Stimulated activated CD4-positive, alpha-beta T cell treated with anti-CD3 and anti-CD28 coated beads, Interleukin-4, amount 100 ng/mL, for 48 hours (primary cell): ENCODE data around the gene VSTM2B.

Experiments used
- DNase-seq, 2 donors: peaks; one replicate each; pipeline ENCODE4 v3.0.0-alpha.2; 2020; ENCODE audit warnings: low read depth in 2 of 2

Gene VSTM2B

GRCh38 chr19:29495901-29496441, 29.8 kb upstream of the VSTM2B start:
- no peak for DNase-seq

GRCh38 chr19:29497241-29497640, 28.6 kb upstream of the VSTM2B start:
- DNase-seq = no peak

GRCh38 chr19:29497686-29498436, 27.9 kb upstream of the VSTM2B start:
- DNase-seq = no peak

- DNase-seq = no peak
These were observed 26.4 kb upstream of the VSTM2B start for GRCh38 chr19:29499261-29499920.

GRCh38 chr19:29499921-29500590, 25.7 kb upstream of the VSTM2B start:
- no peak for DNase-seq

GRCh38 chr19:29501816-29502580, 23.8 kb upstream of the VSTM2B start:
- DNase-seq = no peak

- DNase-seq = no peak
These were observed 23.3 kb upstream of the VSTM2B start for GRCh38 chr19:29502581-29502850.

GRCh38 chr19:29503140-29503758, 22.5 kb upstream of the VSTM2B start:
- no peak for DNase-seq

- DNase-seq = no peak
These were observed 22.0 kb upstream of the VSTM2B start for GRCh38 chr19:29503785-29504184.

- DNase-seq = no peak
These were observed 21.3 kb upstream of the VSTM2B start for GRCh38 chr19:29504454-29504853.

GRCh38 chr19:29505097-29505824, 20.5 kb upstream of the VSTM2B start:
- DNase-seq = no peak

- no peak for DNase-seq
These were observed 19.2 kb upstream of the VSTM2B start for GRCh38 chr19:29506619-29506911.

- no peak for DNase-seq
These were observed 18.5 kb upstream of the VSTM2B start for GRCh38 chr19:29507081-29507860.

- DNase-seq = no peak
These were observed 17.6 kb upstream of the VSTM2B start for GRCh38 chr19:29508181-29508580.

GRCh38 chr19:29509456-29509855, 16.3 kb upstream of the VSTM2B start:
- no peak for DNase-seq

- DNase-seq = no peak
These were observed 15.0 kb upstream of the VSTM2B start for GRCh38 chr19:29510701-29511265.

GRCh38 chr19:29511768-29512167, 14.0 kb upstream of the VSTM2B start:
- DNase-seq = no peak

- DNase-seq = no peak
These were observed 13.0 kb upstream of the VSTM2B start for GRCh38 chr19:29512748-29513147.

GRCh38 chr19:29514525-29515232, 11.1 kb upstream of the VSTM2B start:
- DNase-seq = no peak
